HL-60 (cell line): ENCODE measurements around the gene SHROOM3.

Experiments used
- DNase-seq, 2 experiments: peaks; one replicate each; pipeline ENCODE4 v3.0.0-alpha.2; 2010 to 2020; ENCODE audit warnings: low read depth in 1 of 2, low spot score in 1 of 2
- H3K27ac ChIP-seq: fragments of 250-450 bp; sonication (Bioruptor Pico); replicated peaks from 2 replicates; pipeline ENCODE4 v1.5.1; 2020; ENCODE audit warnings: mild to moderate bottlenecking, moderate library complexity
- H3K27me3 ChIP-seq: fragments of 250-450 bp; sonication (Bioruptor Pico); 2 replicates; pipeline ENCODE4 v1.5.1; 2021; ENCODE audit warnings: mild to moderate bottlenecking, moderate library complexity; ENCODE audit not compliant: insufficient read depth, poor library complexity, severe bottlenecking
- H3K4me3 ChIP-seq: replicated peaks from 2 replicates; pipeline ENCODE4 v1.5.1; 2011; ENCODE audit warnings: mild to moderate bottlenecking, control low read depth, low read length; ENCODE audit not compliant: insufficient read depth
- CTCF ChIP-seq: IDR thresholded peaks from one replicate; pipeline ENCODE4 v1.5.1; 2011; ENCODE audit warnings: low read length, control low read depth, inconsistent platforms; ENCODE audit not compliant: insufficient read depth
- GABPA ChIP-seq: IDR thresholded peaks from 2 replicates; pipeline ENCODE4 v1.6.1; 2012; ENCODE audit warnings: low read depth
- POLR2AphosphoS5 ChIP-seq: IDR thresholded peaks from 2 replicates; pipeline ENCODE4 v1.6.1; 2012; ENCODE audit warnings: low read depth
- REST ChIP-seq: IDR thresholded peaks from 2 replicates; pipeline ENCODE4 v1.6.1; 2012; ENCODE audit warnings: low read depth; ENCODE audit not compliant: insufficient replicate concordance
- SPI1 ChIP-seq: IDR thresholded peaks from 2 replicates; pipeline ENCODE4 v1.6.1; 2012; ENCODE audit warnings: low read depth, mild to moderate bottlenecking, borderline replicate concordance

Gene SHROOM3

DNA sequence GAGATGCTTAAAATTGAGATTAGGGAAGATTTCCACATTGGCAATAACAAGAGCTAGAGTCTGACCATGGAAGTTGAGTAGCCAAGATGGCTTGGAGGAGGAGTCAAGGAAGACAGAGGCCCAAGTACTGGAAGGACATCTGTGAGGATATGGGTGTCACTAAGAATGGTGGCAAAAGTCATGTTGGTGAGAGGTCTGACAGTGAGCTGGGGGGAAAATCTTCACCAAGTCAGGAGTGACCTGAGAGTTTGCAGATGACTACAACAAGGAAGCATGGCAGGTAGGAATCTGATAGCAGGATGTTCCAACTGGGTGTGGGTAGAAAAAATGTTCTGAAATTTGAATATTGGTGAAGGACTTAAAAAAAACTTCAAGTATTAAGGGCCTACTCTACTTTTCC is 103.3 kb downstream of the SHROOM3 start:
- TF ChIP-seq GABPA (no peak), SPI1 (no peak), POLR2AphosphoS5 (no peak), REST (no peak), CTCF (no peak)
- no peak for DNase-seq

GRCh38 chr4:76539979-76540378 is 105.0 kb downstream of the SHROOM3 start:
- no peak overlapping the region for H3K27ac ChIP-seq
- H3K4me3 ChIP-seq = no peak overlapping the region
- peaks cover 4% of the 10 kb centered on the region for H3K27me3 ChIP-seq
- DNase-seq = no peak
- TF ChIP-seq SPI1 (no peak), REST (no peak), POLR2AphosphoS5 (no peak), CTCF (no peak), GABPA (no peak)

More for the DNA sequence above, 103.3 kb downstream of the SHROOM3 start:
- Histone ChIP-seq H3K27ac (no peak overlapping the region), H3K27me3 (peaks cover 5% of the 10 kb centered on the region), H3K4me3 (no peak overlapping the region)

DNA sequence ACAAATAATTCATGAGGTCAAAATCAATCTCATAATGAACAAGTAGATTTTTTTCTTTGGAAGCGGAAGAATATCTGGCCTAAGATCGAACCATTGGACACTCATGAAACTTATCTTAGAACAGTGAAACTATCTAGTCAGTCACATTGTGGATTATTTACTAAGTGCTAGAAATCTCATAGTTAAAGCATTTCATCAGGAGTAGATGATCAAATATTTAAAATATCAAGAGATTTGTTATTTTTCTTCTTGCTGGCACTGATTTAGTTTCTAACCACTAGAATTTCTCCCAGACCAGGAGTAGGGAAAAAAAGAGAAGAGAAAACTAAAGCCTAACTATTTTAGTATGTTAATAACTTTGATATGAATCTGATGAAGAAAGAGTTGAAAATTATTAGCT is 105.5 kb downstream of the SHROOM3 start:
- TF ChIP-seq REST = no peak
- TF ChIP-seq SPI1 = no peak
- TF ChIP-seq GABPA = no peak
- TF ChIP-seq CTCF = no peak
- TF ChIP-seq POLR2AphosphoS5 = no peak
- Histone ChIP-seq H3K4me3 (no peak overlapping the region), H3K27me3 (peaks cover 4% of the 10 kb centered on the region), H3K27ac (no peak overlapping the region)
- DNase-seq = no peak
